GM19438 (cell line): Measurements from ENCODE around the gene TLL2.
A peak's percentile ranks its signal among the peaks of the same experiment; 100 is the strongest.

Experiments used
- ATAC-seq: cut with Tn5 transposase; IDR thresholded peaks from one replicate; pipeline ENCODE4 v1.9.1; 2021; ENCODE audit warnings: low read depth; ENCODE audit not compliant: unreplicated experiment

The TLL2 gene

DNA sequence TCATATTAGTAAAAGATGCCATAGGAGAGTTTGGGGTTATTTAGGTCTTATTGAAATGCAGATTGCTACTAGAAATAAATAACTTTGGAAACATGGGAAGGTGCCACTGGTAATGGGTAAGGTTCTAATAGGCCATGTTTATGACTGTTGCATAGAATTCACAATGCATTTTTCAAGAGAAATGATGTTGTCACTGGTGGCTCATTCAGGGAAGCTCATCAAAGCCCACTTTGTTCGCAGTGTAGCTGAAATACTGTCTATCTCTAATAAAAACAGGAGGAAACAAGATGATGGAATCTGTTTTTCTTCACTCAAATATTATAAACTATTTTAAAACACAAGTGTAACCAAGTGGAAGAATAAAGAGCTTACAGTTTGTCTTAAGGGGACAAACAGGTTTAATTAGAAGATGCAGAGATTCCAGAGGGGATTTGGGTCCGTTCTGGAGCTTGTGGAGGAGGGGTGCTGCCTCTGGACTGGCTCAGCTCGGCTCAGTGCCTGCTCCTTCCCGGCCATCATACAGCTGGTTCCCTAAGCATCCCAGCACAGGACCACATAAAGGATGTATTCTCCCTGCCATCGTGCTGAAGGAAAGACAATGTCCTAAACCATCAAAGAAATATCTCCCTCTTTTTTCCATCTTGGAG lies 175.3 kb downstream of the TLL2 start:
- no peak for ATAC-seq

GRCh38 chr10:96337106-96337505 lies 176.6 kb downstream of the TLL2 start:
- no peak for ATAC-seq

- ATAC-seq: no peak
Observed at GRCh38 chr10:96334616-96335526, 178.9 kb downstream of the TLL2 start.

DNA sequence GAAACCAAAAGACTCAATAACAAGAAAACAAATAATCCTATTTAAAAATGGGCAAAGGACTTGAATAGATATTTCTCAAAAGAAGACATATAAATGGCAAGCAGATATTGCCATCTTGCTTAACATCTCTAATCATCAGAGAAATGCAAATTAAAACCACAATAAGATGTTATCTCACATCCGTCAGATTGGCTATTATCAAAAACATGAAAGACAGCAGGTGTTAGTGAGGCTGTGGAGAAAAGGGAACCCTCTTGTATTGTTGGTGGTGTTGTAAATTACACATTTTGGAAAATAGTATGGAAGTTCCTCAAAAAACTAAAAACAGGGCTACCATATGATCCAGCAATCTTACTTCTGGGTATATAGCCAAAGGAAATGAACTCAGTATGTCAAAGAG lies 180.6 kb downstream of the TLL2 start:
- no peak for ATAC-seq

DNA sequence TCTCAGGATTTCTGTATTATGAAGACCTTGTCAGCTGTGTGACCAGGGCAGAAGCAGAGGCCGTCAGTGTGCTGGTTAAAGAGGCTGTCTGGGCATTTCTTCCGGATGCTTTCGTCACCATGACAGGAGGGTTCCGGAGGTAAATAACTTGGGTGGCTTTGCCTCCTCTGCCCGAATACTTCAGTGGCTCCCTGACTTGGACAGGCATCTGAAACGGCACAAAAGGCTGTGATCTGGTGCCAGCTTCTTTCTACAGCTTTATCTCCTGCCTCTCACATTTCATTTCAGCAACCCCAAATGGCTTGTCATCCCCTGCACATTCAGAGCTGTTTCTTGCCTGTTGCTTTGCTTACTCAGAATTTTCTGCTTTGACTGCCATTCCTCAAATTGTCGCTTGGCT lies 186.3 kb downstream of the TLL2 start:
- ATAC-seq: no peak

- peak; percentile 94 for ATAC-seq
Observed at GRCh38 chr10:96325719-96326373, 187.9 kb downstream of the TLL2 start.

GRCh38 chr10:96324447-96324846 lies 189.3 kb downstream of the TLL2 start:
- no peak for ATAC-seq

GRCh38 chr10:96322275-96322674 lies 191.5 kb downstream of the TLL2 start:
- ATAC-seq: no peak

GRCh38 chr10:96321822-96322221 lies 191.9 kb downstream of the TLL2 start:
- ATAC-seq: no peak

GRCh38 chr10:96319754-96320474 lies 193.8 kb downstream of the TLL2 start:
- no peak for ATAC-seq

- ATAC-seq: no peak
Observed at GRCh38 chr10:96317067-96317833, 196.5 kb downstream of the TLL2 start.
